GM19324 (cell line): Measurements from ENCODE around the gene COL4A2.
A peak's percentile ranks its signal among the peaks of the same experiment; 100 is the strongest.

Source experiments
- ATAC-seq: cut with Tn5 transposase; IDR thresholded peaks from one replicate; pipeline ENCODE4 v1.9.1; 2021; ENCODE audit warnings: mild to moderate bottlenecking, moderate library complexity; ENCODE audit not compliant: unreplicated experiment, low FRiP score

Gene COL4A2

DNA sequence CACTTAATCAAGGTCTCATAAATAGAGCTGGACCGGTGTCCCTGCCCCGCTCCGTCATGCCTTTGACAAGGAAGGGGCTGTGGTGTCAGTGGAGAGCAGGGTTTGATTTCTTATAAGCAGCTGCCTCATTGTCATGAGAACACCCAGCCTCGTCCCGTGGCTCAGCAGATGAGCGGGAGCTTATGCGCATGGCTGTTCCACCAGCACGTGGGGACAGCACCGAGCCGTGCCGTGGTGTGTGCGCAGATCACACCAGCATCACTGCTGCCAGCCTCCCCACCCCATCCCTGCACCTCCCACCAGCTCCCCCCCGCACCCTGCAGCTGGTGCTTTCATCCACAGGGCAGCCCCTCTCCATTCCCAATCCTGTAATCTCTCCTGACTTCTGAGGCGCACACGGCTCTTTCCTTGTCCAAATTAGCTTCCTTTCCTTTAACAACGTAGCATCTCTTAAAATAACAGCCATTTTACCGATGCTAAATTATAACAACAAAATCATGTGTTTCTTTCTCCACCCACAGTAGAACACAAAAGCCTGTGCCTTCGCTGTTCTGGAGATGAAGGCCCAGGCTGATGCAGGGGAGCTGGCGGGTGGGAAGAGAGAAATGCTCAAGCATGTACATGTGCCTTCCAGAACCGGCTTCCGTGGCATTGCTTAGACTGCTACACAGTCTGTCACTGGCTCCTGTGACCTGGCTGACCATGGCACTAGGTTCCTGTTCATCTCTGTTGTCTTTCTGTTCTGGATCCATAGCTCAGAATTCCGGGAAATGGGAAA lies 157.7 kb downstream of the COL4A2 start:
- no peak for ATAC-seq

DNA sequence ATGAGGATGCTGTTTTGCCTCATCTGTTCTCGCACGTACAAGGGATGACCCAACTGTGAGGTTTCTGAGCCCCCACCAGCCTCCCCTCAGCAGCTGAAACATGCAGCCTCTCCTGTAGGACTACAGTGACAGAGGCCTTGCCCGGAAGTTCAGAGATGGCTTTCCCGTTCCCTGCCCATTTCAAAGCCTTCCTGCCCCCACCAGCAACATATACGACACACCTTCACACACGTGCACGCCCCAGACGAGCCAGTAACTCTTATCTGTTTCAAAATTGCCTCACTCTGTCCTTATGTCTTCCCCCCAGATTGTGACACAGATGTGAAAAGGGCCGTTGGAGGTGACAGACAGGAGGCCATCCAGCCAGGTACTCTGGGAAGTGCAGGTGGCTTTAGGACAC lies 158.6 kb downstream of the COL4A2 start:
- no peak for ATAC-seq

DNA sequence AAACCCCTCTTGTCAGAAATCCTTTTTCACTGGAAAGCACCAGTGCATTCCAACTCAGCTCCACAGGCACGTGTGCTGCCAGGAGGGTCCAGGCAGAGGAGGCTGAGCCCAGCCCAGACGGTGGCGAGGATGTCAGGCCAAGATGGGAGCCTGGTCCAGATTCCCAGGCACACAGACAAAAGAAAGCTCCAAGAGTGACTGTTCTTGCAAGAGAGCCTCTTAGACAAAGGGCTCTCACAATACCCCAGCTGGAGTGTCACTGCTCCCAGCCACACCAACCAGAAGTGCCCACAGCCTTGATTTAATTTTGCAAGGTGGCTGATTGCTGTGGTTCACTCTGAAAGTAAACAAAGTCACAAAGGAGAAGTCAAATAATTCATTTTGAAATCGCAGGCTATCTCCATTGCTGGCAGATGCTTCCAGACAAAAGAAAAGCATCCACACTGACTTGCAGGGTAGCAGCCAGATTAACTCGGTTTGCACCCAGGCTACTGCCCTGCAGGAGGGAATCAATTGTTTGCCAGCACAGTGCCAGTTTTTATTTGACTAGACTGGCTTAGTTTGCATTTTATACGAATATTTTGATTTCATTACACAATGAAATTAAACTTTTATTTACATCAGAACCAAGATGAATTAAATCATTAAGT lies 159.3 kb downstream of the COL4A2 start:
- no peak for ATAC-seq

DNA sequence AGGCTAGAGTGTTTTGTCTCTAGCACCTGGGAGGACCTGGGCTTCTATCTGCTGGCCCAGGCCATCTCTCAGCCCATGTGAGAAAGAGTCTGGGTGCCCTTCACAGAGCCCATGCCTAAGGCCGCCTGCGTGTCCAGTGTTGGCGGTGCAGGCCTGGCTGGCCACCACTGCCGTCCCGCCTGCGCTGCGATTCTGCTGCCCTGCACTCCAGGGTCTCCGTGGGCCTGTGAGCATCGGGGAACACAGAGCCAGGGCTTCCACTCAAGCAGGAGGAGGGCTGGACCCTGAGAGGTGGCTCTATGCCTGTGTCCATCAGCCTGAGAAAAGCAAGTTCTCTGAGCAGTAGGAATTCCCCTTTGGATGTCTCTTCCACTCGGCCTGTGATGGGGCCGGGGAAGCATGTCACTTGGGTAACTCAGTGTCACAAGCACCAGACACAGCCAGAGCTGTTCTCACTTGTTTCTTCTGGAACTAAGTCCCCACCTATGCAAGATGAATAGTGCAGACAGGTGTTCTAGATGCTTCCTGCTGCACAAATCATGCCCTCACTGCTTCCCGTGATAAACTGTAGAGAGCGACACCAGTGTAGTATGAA lies 160.5 kb downstream of the COL4A2 start:
- no peak for ATAC-seq

GRCh38 chr13:110468986-110469495 lies 162.0 kb downstream of the COL4A2 start:
- ATAC-seq, result no peak

GRCh38 chr13:110469597-110469996 lies 162.5 kb downstream of the COL4A2 start:
- ATAC-seq, result no peak

GRCh38 chr13:110470272-110471009 lies 163.4 kb downstream of the COL4A2 start:
- no peak for ATAC-seq

- ATAC-seq, result peak; percentile 47
Measured at GRCh38 chr13:110471156-110471832, 164.2 kb downstream of the COL4A2 start.

- ATAC-seq, result peak; percentile 97
Measured at GRCh38 chr13:110471833-110472162, 164.7 kb downstream of the COL4A2 start.

DNA sequence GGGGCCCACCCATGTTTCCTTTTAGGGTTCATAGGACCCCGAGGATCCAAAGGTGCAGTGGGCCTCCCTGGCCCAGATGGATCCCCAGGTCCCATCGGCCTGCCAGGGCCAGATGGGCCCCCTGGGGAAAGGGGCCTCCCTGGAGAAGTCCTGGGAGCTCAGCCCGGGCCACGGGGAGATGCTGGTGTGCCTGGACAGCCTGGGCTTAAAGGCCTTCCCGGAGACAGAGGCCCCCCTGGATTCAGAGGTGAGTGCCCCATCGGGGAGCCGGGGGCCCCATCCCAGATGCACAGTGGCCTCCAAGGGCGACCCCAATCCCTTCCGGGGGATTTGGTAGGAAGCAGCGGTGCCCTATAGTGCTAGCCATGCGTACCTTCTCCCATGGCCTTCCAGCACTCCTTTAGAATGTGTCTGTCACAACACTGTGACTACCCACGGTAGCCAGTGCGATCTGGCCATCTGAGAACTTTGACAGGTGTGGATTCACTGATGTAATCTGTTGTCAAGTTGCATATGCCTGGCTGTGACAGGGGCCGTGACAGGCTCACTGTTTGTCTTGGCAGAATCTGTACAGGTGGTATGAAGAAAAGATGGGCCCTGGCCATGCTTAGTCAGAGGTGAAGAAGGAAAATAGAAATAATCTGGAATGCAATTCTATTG lies 165.9 kb downstream of the COL4A2 start:
- ATAC-seq, result no peak

DNA sequence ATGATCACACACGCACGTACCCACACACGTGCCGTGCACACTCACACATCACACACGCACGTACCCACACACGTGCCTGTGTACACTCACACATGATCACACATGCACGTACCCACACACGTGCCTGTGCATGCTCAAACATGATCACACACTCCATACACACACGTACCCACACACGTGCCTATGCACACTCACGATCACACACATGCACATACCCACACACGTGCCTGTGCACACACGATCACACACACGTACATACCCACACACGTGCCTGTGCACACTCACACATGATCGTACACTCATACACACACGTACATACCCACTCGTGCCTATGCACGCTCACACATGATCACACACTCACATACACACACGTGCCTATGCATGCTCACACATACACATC lies 167.6 kb downstream of the COL4A2 start:
- no peak for ATAC-seq

- no peak for ATAC-seq
Measured at GRCh38 chr13:110475117-110475516, 168.0 kb downstream of the COL4A2 start.

GRCh38 chr13:110475550-110476219 lies 168.6 kb downstream of the COL4A2 start:
- ATAC-seq, result no peak

DNA sequence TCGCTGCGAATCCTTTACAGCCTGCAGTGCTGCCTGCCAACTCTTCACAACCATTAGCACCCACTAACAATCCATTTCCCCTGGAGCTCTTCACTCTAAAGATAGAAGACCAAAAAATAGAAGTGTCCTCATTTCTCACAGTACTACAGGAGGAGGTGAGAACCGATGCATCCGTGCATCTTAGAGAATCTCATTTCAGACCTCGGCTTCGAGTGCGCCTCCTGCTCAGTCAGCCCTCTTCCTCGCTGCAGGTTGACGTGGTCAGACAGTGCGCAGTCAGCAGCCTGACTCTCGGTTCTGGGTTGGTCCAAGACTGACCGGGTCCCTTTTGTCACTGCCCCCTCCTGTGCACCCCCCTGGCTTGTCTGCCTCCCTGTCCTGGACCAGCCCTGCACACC lies 169.1 kb downstream of the COL4A2 start:
- ATAC-seq, result no peak

DNA sequence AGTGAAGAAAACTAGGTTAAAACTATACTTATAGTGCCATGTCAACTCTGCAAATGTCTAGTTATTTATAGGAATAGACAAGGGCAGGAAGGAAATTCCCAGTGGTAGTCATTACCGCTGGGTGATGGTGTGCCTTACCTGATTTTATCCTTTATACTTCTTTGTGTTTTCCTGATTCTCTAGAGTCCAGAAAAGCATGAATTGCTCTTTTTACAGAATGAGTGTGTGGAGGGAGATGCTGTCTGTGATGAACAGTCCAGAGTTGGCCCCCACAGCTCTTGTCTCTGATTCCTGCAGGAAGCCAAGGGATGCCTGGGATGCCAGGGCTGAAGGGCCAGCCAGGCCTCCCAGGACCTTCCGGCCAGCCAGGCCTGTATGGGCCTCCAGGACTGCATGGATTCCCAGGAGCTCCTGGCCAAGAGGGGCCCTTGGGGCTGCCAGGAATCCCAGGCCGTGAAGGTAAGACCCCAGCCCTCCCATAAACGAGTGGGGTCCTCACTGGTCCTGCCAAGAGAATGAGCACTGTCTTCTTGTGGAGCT lies 170.7 kb downstream of the COL4A2 start:
- ATAC-seq, result no peak

DNA sequence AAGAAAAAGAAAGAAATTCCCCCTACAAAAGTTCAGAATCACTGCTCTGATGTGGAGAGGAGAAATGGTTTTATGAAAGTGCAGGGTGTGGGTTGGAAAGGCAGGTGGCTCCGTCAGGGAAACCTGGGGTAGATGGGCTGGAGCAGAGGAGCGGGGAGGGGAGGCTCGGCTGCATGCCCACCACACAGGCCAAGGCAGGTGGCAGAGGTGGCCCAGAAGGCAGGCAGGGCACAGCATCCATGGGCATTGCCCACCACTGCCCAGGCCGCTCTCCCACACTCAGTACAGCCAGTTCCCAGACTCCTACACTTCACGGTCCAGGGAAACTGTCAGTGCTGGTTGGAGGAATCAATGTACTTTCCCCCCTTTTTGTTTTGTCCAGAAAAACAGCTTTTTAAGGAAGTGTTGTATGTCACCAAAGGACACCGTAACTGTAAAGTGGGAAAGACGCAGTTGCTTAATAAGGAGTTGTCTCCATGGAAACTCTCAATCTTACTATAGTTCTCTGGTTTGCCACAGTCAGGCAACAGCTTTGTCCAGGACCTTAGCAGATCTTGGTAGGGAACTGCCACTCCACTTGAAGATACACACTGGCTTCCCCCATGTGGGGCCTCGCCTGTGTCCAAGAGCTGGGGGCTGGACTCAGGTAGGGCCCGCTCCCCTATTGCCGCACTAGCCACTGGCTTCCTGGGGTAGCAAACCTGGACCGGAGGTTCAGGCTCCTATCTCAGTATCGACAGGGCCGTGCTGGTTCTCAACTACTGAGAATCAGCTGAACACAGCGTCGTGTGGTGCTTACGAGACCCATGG lies 171.5 kb downstream of the COL4A2 start:
- ATAC-seq, result no peak

DNA sequence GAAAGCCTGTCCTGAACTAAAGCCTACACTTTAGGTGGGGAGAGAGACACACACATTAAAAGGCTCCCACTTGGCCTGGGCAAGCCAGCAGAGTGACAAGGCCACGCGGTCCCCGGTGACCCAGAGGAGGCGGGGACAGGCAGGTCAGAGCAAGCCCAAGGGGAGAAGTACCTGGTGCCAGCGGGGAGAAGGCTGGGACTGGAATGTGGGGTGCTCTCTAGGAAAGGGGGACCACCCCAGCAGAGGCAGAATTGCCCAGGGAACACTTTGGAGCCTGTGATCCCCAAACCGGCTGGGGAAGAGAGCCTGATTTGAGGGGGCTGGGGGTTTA lies 172.1 kb downstream of the COL4A2 start:
- ATAC-seq, result no peak

- no peak for ATAC-seq
Measured at GRCh38 chr13:110479648-110480047, 172.6 kb downstream of the COL4A2 start.
